Activated CD8-positive, alpha-beta T cell treated with anti-CD3 and anti-CD28 coated beads for 36 hours (primary cell): ENCODE results near the gene SLC24A3. TPM values are rescaled to one million over a fixed set of nuclear protein-coding genes. Genes with fewer than 3 reads are reported as not detected.

Experiments
- ATAC-seq: fragments of 200-7000 bp; cut with Tn5 transposase; one replicate; pipeline ENCODE4 v1.10.0; 2021; ENCODE audit warnings: mild to moderate bottlenecking, moderate library complexity
- CTCF ChIA-PET: fragments of 350-600 bp; sonication (Branson Sonifier 250); formaldehyde crosslinking; loops from one replicate; lab custom pipeline; 2021; ENCODE audit warnings: antibody characterized with exemption; lab: Charles Lee
- POLR2A ChIA-PET: fragments of 350-600 bp; sonication (Branson Sonifier 250); formaldehyde crosslinking; loops from one replicate; lab custom pipeline; 2021; ENCODE audit warnings: antibody characterized with exemption; lab: Charles Lee
- DNase-seq: peaks from one replicate; pipeline ENCODE4 v3.0.0-alpha.2; 2020
- H3K27ac Mint-ChIP-seq: one replicate; pipeline ENCODE4 v1.8.0; 2021; ENCODE audit warnings: mild to moderate bottlenecking, mixed read lengths
- H3K27me3 Mint-ChIP-seq: one replicate; pipeline ENCODE4 v1.8.0; 2021; ENCODE audit warnings: mixed read lengths
- H3K36me3 Mint-ChIP-seq: one replicate; pipeline ENCODE4 v1.8.0; 2021; ENCODE audit warnings: low read depth, mixed read lengths
- H3K4me1 Mint-ChIP-seq: one replicate; pipeline ENCODE4 v1.8.0; 2021; ENCODE audit warnings: low read depth, mixed read lengths
- H3K4me3 Mint-ChIP-seq: one replicate; pipeline ENCODE4 v1.8.0; 2021; ENCODE audit warnings: mild to moderate bottlenecking, moderate library complexity, mixed read lengths
- H3K9me3 Mint-ChIP-seq: one replicate; pipeline ENCODE4 v1.8.0; 2021; ENCODE audit warnings: mixed read lengths
- intact Hi-C: fragments of 100-400 bp; cut with micrococcal nuclease; formaldehyde crosslinking; loops from one replicate; pipeline ENCODE4 v1.10.0; 2022
- total RNA-seq, 2 experiments: library from RNA; stranded (reverse); gene quantifications; one replicate each; pipeline ENCODE4 v1.2.3, GENCODE V29; 2021
- TF ChIP-seq, protein P1 (sequence below): fragments of 200-600 bp; IDR thresholded peaks from one replicate; pipeline ENCODE4 v1.8.0; 2022; ENCODE audit warnings: antibody characterized with exemption, mild to moderate bottlenecking

SLC24A3 gene
- total RNA-seq, 2 experiments from 2014 or later, result not detected

DNA sequence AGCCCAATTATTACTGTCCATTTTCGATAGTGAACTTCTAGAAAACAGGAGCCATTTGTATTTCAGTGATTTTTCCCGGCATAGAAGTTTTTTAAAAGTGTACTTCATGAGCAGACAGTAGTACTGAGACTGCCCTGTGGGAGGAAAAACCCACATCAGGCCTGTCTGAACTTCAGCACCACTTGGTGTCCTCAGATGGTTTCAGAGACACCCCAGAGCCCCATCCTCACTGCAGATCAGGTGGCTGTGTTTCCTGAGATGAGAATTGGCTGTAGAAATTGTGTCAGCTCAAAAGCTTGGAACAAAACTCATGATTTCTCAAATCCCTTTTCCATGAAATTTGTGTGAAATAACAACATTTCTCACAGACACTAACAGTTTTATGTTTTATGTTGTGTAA, 435.6 kb downstream of the SLC24A3 start:
- Mint-ChIP-seq H3K27me3 (peaks cover 3% of the 10 kb centered on the region), H3K36me3 (no peaks in the 10 kb centered on the region), H3K4me3 (no peak overlapping the region), H3K27ac (no peak overlapping the region), H3K9me3 (no peaks in the 10 kb centered on the region), H3K4me1 (no peaks in the 10 kb centered on the region)
- ChIA-PET CTCF (no interaction called here), POLR2A (no interaction called here)
- ATAC-seq (no peak), DNase-seq (no peak)
- TF ChIP-seq, protein P1, sequence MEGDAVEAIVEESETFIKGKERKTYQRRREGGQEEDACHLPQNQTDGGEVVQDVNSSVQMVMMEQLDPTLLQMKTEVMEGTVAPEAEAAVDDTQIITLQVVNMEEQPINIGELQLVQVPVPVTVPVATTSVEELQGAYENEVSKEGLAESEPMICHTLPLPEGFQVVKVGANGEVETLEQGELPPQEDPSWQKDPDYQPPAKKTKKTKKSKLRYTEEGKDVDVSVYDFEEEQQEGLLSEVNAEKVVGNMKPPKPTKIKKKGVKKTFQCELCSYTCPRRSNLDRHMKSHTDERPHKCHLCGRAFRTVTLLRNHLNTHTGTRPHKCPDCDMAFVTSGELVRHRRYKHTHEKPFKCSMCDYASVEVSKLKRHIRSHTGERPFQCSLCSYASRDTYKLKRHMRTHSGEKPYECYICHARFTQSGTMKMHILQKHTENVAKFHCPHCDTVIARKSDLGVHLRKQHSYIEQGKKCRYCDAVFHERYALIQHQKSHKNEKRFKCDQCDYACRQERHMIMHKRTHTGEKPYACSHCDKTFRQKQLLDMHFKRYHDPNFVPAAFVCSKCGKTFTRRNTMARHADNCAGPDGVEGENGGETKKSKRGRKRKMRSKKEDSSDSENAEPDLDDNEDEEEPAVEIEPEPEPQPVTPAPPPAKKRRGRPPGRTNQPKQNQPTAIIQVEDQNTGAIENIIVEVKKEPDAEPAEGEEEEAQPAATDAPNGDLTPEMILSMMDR, result no peak
- intact Hi-C loops, result no loop called here

GRCh38 chr20:19649041-19649440, 436.6 kb downstream of the SLC24A3 start:
- DNase-seq (no peak), ATAC-seq (no peak)
- no peaks in the 10 kb centered on the region for H3K4me1 Mint-ChIP-seq
- H3K9me3 Mint-ChIP-seq, result no peaks in the 10 kb centered on the region
- peaks cover 3% of the 10 kb centered on the region for H3K27me3 Mint-ChIP-seq
- H3K27ac Mint-ChIP-seq, result no peak overlapping the region
- intact Hi-C loops, result no loop called here
- ChIA-PET POLR2A (no interaction called here), CTCF (no interaction called here)
- TF ChIP-seq, protein P1, result no peak
- no peak overlapping the region for H3K4me3 Mint-ChIP-seq
- no peaks in the 10 kb centered on the region for H3K36me3 Mint-ChIP-seq

DNA sequence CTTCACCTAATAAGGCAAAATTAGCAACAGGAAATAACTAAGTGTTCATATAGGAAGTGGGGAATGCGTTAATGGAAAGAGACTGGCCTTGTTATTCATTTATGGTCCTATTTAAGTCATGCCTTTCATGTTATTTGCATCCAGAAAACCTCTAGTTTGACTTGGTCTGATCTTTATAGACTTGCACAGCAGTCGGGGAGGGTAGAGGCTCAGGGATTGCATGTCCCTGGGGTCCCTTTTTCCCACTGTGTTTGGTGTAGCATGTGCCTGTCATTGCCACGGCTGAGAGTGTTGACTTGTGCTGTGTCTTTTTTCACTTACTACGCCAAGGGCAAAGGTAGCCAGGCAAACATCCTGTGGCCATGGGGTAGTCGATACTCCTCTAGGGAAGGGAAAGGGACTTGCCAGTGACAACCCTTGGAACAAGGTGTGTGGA, 440.2 kb downstream of the SLC24A3 start:
- Mint-ChIP-seq H3K4me1 (no peaks in the 10 kb centered on the region), H3K27me3 (peaks cover 6% of the 10 kb centered on the region), H3K9me3 (no peaks in the 10 kb centered on the region), H3K27ac (no peak overlapping the region), H3K36me3 (no peaks in the 10 kb centered on the region), H3K4me3 (no peak overlapping the region)
- ChIA-PET CTCF (no interaction called here), POLR2A (no interaction called here)
- no peak for ATAC-seq
- intact Hi-C loops, result no loop called here
- no peak for DNase-seq
- TF ChIP-seq, protein P1, result no peak

DNA sequence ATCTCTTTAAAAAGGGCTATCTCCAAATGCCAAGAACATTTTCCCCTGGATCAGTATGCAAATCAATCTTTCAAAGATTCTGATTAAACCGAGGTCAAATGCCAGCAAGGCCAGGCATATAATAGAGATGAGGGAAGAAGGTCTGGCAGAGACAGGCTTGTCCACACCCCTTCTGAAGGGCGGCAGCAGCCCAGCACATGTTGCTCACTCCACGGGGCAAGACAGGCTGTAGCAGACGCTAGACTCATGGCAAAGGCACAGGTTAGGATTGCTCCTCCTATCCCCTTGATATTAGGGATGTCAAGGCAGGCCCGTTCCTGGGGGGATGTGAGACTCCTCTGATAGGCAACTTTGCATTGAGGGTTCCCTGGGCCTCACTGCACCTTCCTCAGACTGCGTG, 440.9 kb downstream of the SLC24A3 start:
- H3K4me1 Mint-ChIP-seq, result no peaks in the 10 kb centered on the region
- POLR2A ChIA-PET, result no interaction called here
- no peaks in the 10 kb centered on the region for H3K9me3 Mint-ChIP-seq
- H3K27me3 Mint-ChIP-seq, result peaks cover 11% of the 10 kb centered on the region
- DNase-seq, result no peak
- no peak overlapping the region for H3K27ac Mint-ChIP-seq
- ATAC-seq, result no peak
- TF ChIP-seq, protein P1, result no peak
- intact Hi-C loops, result no loop called here
- CTCF ChIA-PET, result no interaction called here
- no peaks in the 10 kb centered on the region for H3K36me3 Mint-ChIP-seq
- H3K4me3 Mint-ChIP-seq, result no peak overlapping the region

GRCh38 chr20:19654921-19655320, 442.5 kb downstream of the SLC24A3 start:
- H3K27me3 Mint-ChIP-seq, result peaks cover 11% of the 10 kb centered on the region
- ChIA-PET CTCF (no interaction called here), POLR2A (no interaction called here)
- no peak overlapping the region for H3K27ac Mint-ChIP-seq
- intact Hi-C loops, result no loop called here
- no peak for ATAC-seq
- H3K4me3 Mint-ChIP-seq, result no peak overlapping the region
- DNase-seq, result no peak
- no peaks in the 10 kb centered on the region for H3K4me1 Mint-ChIP-seq
- no peaks in the 10 kb centered on the region for H3K36me3 Mint-ChIP-seq
- no peaks in the 10 kb centered on the region for H3K9me3 Mint-ChIP-seq
- TF ChIP-seq, protein P1, result no peak
